ENCODE measurements around the gene PTGIR. TPM values are rescaled to one million over a fixed set of nuclear protein-coding genes. Genes with fewer than 3 reads are reported as not detected.

PTGIR gene
- polyA plus RNA-seq, 3 donors from 2014 or later, result 0.14 to 0.52 TPM; not detected in 1

DNA sequence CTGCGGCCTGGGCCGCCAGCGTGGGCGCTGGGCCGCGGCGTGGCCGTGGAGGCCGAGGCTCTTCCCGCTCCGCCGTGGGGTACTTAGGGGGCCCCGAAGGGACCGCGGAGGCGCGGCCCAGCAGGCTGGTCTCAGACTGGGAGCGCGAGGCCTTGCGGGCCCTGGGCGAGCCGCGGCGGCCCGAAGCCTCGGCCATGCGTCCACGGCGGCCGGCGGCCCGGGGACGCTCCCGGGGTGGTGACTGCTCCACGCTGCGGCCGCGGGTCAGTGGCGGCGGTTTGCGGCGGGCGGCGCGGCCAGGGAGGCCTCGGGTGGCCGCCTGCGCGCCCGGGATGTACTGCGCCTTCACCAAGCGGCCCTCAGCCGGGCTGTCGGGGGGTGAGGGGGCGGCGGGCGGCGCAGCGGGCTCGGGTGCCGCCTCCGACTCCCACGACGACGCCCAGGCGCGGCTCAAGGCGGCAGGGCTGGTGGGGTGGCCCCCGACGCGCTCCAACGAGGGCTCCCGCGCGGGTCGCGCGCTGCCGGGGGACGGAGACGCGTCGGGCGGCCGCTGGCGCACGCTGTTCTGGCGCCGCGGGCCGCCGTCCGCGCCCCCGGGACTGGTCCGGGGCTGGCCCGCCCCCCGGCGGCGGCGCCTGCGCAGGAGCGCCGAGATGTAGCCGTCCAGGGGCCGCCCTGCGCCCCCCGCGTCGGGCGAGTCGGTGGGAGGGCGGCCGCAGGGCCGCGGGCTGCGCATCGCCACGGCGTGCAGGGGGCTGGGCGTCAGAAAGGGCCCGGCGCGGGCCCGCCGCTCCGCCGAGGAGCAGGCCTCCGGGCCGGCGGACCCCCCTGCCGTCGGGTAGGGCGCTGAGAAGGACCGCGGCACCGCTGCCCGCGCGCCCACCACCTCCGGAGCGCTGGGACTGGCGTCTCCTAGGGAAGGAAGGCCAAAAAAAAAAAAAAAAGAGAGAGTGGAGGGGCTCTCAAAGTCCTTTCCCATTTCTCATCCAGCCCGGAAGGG is 24.4 kb upstream of the PTGIR start:
- peaks cover 16 to 41% (median 31%) of the 10 kb centered on the region in 3 donors for H3K27me3 Mint-ChIP-seq (ENCODE audit: low read depth in 3 of 3)
- no peak for DNase-seq
- peaks cover 0 to 4% of the 10 kb centered on the region in 2 donors for H3K4me1 Mint-ChIP-seq
- H3K36me3 Mint-ChIP-seq, result peaks cover 0 to 9% (median 5%) of the 10 kb centered on the region in 3 donors
- H3K9me3 Mint-ChIP-seq, result peaks cover 0 to 2% (median 0%) of the 10 kb centered on the region in 6 donors
- H3K27ac Mint-ChIP-seq, result no peak overlapping the region
- H3K4me3 Mint-ChIP-seq, result peak overlapping the region in 1 of 5 donors; percentile 46

DNA sequence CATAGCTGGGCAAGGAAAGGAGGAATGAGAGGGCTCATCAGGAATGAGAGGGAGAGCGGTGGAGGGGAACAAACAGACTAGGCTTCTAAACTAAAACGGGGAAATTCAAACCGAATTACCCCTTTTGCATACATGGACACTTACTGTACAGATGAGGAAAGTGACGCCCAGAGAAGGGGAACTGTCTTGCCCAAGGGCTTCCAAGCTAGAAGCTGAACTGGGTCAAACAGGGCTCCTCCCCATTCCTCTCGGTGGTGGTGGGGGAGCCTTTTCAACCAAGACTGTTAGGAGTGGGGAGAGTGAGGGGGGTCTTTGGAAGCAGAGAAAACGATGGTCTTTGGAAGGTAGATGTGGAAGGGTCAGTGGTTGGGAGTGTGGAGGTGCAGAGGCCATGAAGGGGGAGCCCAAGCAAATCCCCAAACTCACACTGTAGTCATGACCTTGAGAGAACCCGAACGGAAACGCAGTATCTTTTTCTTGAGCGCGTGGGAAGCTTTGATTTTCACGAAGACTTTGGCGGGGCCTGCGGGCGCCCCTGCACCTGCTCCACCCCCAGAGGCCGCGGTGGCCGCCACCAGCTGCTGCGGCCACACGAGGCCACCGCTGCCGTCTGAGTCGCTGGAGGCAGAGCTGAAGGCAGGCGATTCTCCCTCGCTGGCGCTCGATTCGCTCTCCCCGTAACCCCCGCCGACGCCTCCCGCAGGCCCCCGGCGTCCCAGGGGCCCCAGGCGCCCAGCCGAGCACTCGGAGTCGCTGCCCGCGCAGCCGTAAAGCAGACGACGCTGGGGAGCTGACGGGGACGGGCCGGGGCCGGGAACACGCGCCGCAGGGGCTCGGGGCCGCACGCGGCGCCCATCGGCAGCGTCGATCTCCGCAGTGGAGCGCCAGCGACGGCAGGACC is 23.4 kb upstream of the PTGIR start:
- Mint-ChIP-seq H3K27ac (no peak overlapping the region), H3K27me3 (ENCODE audit: low read depth in 3 of 3) (peaks cover 16 to 36% (median 29%) of the 10 kb centered on the region in 3 donors), H3K4me1 (peaks cover 0 to 4% of the 10 kb centered on the region in 2 donors), H3K9me3 (peaks cover 0 to 2% (median 0%) of the 10 kb centered on the region in 6 donors), H3K36me3 (peaks cover 0 to 9% (median 5%) of the 10 kb centered on the region in 3 donors), H3K4me3 (peak overlapping the region in 3 of 5 donors; percentile 18 to 44 (median 21))
- DNase-seq, result no peak

DNA sequence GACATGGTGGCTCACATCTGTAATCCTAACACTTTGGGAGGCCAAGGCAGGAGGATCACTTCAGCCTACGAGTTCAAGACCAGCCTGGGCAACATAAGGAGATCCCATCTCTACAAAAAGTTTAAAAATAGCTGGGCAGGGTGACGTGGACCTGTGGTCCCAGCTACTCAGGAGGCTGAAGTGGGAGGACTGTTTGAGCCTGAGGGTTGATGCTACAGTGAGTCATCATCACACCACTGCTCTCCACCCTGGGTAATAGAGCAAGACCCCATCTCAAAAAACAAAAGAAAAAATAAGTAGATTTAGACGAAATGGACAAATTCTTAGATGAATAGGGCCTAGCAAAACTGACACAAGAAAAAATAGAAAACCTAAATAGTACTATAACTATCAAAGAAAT is 21.5 kb upstream of the PTGIR start:
- Mint-ChIP-seq H3K27me3 (ENCODE audit: low read depth in 3 of 3) (peaks cover 17 to 32% (median 30%) of the 10 kb centered on the region in 3 donors), H3K36me3 (peaks cover 0 to 9% (median 5%) of the 10 kb centered on the region in 3 donors), H3K4me3 (no peak overlapping the region), H3K27ac (no peak overlapping the region), H3K9me3 (peaks cover 0 to 2% (median 0%) of the 10 kb centered on the region in 6 donors), H3K4me1 (peaks cover 0 to 4% of the 10 kb centered on the region in 2 donors)
- no peak for DNase-seq

DNA sequence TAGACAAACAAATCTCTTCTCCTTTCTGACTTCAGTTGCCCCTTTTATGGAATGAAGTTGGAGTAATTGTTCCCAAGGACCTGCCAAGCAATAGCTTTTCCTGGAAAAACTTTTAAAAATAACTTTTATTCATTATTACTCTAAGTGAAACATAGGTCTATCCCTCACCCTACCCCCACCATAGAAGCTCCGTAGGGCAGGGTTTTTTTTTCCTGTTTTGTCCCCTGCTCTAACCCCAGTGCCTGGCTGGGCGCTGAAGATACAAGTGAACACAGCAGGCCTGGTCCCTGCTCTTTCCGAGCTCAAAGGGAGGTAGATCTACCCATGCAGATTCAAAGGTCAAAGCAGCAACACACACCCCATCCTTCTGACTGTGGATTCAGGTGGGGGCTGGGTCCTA is 19.8 kb upstream of the PTGIR start:
- Mint-ChIP-seq H3K4me1 (peaks cover 0 to 11% of the 10 kb centered on the region in 2 donors), H3K9me3 (no peaks in the 10 kb centered on the region), H3K4me3 (no peak overlapping the region), H3K27ac (no peak overlapping the region), H3K27me3 (ENCODE audit: low read depth in 3 of 3) (peaks cover 15 to 25% (median 24%) of the 10 kb centered on the region in 3 donors), H3K36me3 (peaks cover 0 to 5% (median 3%) of the 10 kb centered on the region in 3 donors)
- DNase-seq, result no peak

DNA sequence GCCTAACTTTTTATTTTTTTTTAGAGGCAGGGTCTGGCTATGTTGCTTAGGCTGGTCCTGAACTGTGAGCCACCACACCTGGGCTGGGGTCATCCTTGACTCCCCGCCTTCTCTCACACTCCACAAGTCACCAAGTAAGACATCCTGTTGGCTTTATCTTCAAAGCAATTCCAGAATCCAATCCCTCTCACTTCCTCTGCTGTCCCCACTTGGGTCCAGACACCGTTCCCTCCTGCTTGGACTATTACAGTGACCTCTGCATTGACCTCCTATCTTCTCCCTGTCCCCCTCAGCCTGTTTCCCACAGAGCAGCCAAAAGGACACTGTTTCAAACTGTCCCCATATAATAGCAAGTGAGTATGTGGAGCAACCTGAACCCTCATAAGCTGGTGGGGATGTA is 15.8 kb upstream of the PTGIR start:
- Mint-ChIP-seq H3K27ac (no peak overlapping the region), H3K4me1 (peaks cover 0 to 8% of the 10 kb centered on the region in 2 donors), H3K9me3 (no peaks in the 10 kb centered on the region), H3K4me3 (peak overlapping the region in 4 of 5 donors; percentile 39 to 56 (median 48)), H3K36me3 (no peaks in the 10 kb centered on the region), H3K27me3 (ENCODE audit: low read depth in 3 of 3) (peaks cover 9 to 17% (median 13%) of the 10 kb centered on the region in 3 donors)
- no peak for DNase-seq

DNA sequence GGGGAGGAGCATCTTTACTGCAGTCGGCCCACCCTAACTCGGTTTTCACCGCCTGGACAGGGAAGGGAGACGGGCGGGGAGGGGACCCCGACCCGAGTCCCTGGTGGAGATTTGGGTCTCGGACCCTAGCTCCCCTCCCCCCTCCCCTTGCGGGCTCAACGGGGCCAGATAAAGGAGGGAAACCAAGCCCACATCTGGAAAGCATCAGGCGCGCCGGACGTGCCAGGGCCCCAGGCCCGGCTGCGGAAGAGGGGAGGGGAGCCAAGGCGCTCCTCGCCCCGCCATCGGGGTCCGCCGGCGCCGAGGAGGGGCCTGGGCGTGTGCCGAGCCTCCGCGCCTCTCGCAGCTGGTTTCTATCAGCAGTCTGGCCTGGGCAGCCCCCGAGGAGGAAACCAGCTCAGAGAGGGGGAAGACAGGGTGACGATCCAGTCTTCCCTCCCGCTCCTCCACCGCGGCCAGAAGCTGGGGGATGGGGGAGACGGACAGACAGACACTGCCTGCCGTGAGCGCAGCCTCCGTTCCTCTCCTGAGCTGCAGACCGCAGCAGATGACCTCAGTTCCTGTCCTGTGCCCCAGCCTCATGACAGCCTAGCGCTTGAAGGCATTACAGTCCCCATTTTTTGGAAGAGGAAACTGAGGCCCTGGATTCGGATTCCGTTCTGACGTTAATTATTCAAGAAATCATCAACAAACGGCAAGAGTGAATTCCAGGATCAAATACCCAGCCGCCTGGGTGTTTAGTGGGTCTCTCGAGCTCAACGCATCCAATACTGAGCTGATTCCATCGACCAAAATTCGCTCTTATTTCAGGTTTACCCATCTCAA is 14.7 kb upstream of the PTGIR start:
- no peaks in the 10 kb centered on the region for H3K9me3 Mint-ChIP-seq
- DNase-seq, result peak in 2 of 3 donors; percentile 26 to 27
- peak overlapping the region; percentile 4 to 69 (median 64) for H3K4me3 Mint-ChIP-seq
- H3K36me3 Mint-ChIP-seq, result no peaks in the 10 kb centered on the region
- peaks cover 0 to 12% of the 10 kb centered on the region in 2 donors for H3K4me1 Mint-ChIP-seq
- H3K27ac Mint-ChIP-seq, result no peak overlapping the region
- H3K27me3 Mint-ChIP-seq (ENCODE audit: low read depth in 3 of 3), result peaks cover 5 to 12% (median 12%) of the 10 kb centered on the region in 3 donors

DNA sequence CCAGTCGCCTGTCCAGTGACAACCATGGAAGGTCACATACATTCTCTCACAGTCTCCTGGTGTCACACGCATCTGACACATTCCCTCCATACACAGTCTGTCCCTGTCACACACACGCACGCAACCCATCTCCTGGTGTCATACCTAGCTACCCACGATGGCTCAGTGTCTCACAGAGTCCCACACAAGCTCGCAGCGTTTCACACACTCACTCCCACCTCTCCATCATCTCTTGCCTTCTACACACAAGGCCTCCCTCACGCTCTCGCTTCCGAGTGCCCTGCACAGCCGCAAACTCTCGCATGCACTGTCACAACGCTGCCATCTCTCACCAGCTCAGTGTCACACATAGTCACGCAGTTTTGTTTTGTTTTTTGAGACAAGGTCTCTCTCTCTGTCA is 12.3 kb upstream of the PTGIR start:
- Mint-ChIP-seq H3K9me3 (no peaks in the 10 kb centered on the region), H3K27me3 (ENCODE audit: low read depth in 3 of 3) (peaks cover 2 to 26% (median 19%) of the 10 kb centered on the region in 3 donors), H3K4me3 (no peak overlapping the region), H3K36me3 (no peaks in the 10 kb centered on the region), H3K4me1 (peaks cover 11 to 22% of the 10 kb centered on the region in 2 donors), H3K27ac (no peak overlapping the region)
- DNase-seq, result no peak

DNA sequence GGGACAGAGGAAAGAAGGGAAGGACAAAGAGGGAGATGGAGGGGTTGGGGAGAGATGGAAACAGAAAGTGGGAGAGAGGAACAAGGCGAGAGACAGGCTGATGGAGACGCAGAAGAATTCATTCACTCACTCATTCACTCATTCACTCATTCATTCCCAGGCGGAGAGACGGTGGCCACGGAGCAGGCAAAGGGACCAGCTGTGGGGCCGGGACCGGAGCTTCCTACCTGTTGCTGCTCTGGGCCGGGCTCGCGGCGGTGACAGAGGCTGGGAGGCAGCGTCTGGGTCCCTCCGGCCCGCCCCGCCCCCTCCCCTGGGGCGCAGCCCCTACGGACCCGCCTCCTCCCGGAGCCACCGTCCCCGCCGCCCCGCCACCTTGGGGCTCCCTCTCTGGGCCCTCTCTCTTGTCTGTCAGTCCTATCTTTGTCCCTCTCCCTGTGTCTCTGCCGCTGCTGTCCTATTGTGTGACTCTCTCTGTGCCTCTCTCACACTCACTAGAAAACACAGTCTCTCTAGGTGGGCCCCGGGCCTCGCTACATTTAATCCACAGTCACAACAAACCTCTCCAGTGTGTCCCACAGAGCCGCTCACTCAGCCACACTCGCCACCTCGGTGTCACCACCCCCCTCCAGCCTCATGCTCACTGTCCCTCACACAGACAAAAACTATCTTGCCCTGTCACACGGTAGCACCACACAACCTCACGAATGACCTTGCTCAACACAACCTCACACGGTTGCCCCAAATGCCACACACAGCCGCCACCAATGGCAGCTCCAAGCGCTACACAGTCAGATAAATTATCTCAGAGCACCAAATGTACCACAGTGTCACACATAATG is 11.3 kb upstream of the PTGIR start, which contains the start of gene GNG8:
GNG8 (minus strand) TSS at position 283 of the 842 bp plus-strand sequence. CDS start 1,520 bp downstream, outside the sequence.
- DNase-seq, result no peak
- H3K9me3 Mint-ChIP-seq, result no peaks in the 10 kb centered on the region
- H3K4me3 Mint-ChIP-seq, result peak within 1 kb of the TSS in 2 of 5 donors; percentile 42 to 44
- H3K36me3 Mint-ChIP-seq, result no peaks in the 10 kb centered on the region
- peak within 1 kb of the TSS in 1 of 6 donors; percentile 32 for H3K27ac Mint-ChIP-seq
- peaks cover 11 to 22% of the 10 kb centered on the region in 2 donors for H3K4me1 Mint-ChIP-seq
- H3K27me3 Mint-ChIP-seq (ENCODE audit: low read depth in 3 of 3), result peaks cover 2 to 24% (median 17%) of the 10 kb centered on the region in 3 donors

DNA sequence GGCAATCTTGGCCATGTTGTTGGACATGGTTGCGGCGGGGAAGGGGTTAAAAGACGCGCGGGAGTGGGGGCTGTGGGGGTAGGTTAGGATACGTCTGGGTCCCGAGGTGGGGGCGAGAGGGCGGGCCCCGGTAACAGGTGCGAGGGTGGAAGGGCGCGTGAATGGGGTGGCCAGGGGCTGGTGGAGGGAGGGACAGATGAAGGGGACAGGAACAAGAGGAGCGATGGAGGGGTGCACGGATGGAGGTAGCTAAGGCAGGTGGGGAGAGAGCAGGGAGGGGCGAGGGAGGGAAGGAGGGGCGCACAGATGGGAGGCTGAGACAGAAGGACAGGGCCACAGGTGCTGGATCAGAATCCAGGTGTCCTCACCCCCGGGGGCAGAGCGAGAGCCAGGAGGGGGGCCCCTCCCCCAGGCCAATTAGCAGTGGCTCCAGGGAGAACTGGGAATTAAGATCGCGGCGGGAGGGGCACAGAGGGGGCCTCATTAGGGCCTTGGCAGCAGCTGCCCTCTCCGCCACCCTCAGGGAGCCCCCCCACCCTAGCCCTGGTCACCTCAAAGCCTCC is 9.8 kb upstream of the PTGIR start:
- Mint-ChIP-seq H3K36me3 (no peaks in the 10 kb centered on the region), H3K27ac (no peak overlapping the region), H3K4me3 (peak overlapping the region in 3 of 5 donors; percentile 20 to 68 (median 56)), H3K9me3 (no peaks in the 10 kb centered on the region), H3K4me1 (peaks cover 11 to 16% of the 10 kb centered on the region in 2 donors), H3K27me3 (ENCODE audit: low read depth in 3 of 3) (peaks cover 2 to 26% (median 14%) of the 10 kb centered on the region in 3 donors)
- no peak for DNase-seq

DNA sequence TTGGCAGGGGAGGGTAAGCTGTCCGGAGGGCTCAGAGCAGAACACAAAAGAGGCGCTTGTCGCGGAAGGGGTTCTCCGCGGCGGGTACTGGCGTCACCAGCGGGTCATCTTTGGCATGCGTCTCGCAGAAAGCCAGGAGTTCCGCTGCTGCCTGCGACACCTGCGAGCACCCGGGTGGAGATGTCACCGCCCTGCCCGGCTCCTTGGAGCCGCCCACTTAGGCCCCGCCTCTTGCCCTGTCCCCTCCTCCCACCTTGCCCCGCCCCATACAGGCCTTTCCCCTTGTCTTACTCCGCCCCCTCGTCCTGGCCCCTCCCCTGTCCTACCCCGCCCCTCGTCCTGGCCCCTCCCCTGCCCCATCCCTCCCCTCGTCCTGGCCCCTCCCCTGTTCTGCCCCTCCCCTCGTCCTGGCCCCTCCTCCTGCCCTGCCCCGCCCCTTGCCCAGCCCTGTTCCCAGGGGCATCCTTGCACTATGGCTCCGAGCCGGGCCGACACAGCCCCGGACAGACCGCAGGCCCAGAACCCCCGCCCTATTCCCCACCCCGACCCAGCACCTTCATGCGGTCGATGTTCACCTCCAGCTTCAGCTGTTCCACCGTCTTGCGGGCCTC is 9.3 kb upstream of the PTGIR start:
- H3K27ac Mint-ChIP-seq, result peak overlapping the region in 1 of 6 donors; percentile 29

DNA sequence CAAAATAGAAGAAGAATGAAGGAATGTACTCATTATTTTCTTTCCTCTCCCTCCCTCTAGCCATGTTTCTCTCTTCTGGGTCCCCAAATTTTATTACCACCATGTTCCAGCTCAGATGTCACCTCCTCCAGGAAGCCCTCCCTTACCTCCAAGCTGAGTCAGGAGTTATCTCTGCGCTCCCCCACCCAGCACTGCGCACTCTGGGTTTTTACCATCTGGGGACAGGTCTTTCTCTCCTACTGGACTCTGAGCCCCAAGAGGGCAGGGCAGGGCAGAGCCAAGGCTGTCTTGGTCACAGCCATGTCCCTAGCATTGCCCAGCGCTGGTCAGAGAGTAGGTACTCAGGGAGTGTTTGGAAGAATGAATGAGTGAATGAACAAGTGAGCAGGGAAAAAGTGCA is 8.2 kb upstream of the PTGIR start:
- H3K9me3 Mint-ChIP-seq, result no peaks in the 10 kb centered on the region
- H3K4me3 Mint-ChIP-seq, result peak overlapping the region; percentile 5 to 69 (median 57)
- H3K36me3 Mint-ChIP-seq, result no peaks in the 10 kb centered on the region
- no peak overlapping the region for H3K27ac Mint-ChIP-seq
- no peak for DNase-seq
- peaks cover 2 to 26% (median 12%) of the 10 kb centered on the region in 3 donors for H3K27me3 Mint-ChIP-seq (ENCODE audit: low read depth in 3 of 3)
- peaks cover 11 to 14% of the 10 kb centered on the region in 2 donors for H3K4me1 Mint-ChIP-seq

More for the DNA sequence above, 9.3 kb upstream of the PTGIR start:
- H3K4me3 Mint-ChIP-seq, result peak overlapping the region; percentile 12 to 69 (median 57)
- no peaks in the 10 kb centered on the region for H3K36me3 Mint-ChIP-seq
- no peaks in the 10 kb centered on the region for H3K9me3 Mint-ChIP-seq
- DNase-seq, result peak; percentile 73 to 75 (median 73)
- H3K27me3 Mint-ChIP-seq (ENCODE audit: low read depth in 3 of 3), result peaks cover 2 to 26% (median 12%) of the 10 kb centered on the region in 3 donors
- H3K4me1 Mint-ChIP-seq, result peaks cover 11 to 14% of the 10 kb centered on the region in 2 donors

Data from immature natural killer cell (primary cell).